Activated naive CD8-positive, alpha-beta T cell (primary cell): ENCODE data around the gene ZNF860.
"Not testable (repeated sequence)": the region's sequence is repeated elsewhere in the genome, so short reads cannot be mapped to it uniquely, and the experiment has no call there.

Source experiments
- H3K27ac Mint-ChIP-seq: one replicate; pipeline ENCODE4 v1.8.0; 2021; ENCODE audit warnings: mixed read lengths
- H3K27me3 Mint-ChIP-seq: one replicate; pipeline ENCODE4 v1.8.0; 2021; ENCODE audit warnings: mixed read lengths
- H3K36me3 Mint-ChIP-seq: one replicate; pipeline ENCODE4 v1.8.0; 2021; ENCODE audit warnings: mixed read lengths
- H3K4me1 Mint-ChIP-seq: one replicate; pipeline ENCODE4 v1.8.0; 2021; ENCODE audit warnings: low read depth, mixed read lengths
- H3K4me3 Mint-ChIP-seq: one replicate; pipeline ENCODE4 v1.8.0; 2021; ENCODE audit warnings: mild to moderate bottlenecking, mixed read lengths
- H3K9me3 Mint-ChIP-seq: one replicate; pipeline ENCODE4 v1.8.0; 2021; ENCODE audit warnings: low read depth, mixed read lengths

Gene ZNF860

GRCh38 chr3:31999907-32000439 lies 18.4 kb downstream of the ZNF860 start:
- Mint-ChIP-seq H3K27me3 (peaks cover 10% of the 10 kb centered on the region), H3K27ac (no peak overlapping the region), H3K9me3 (peaks cover under 1% of the 10 kb centered on the region), H3K4me1 (no peaks in the 10 kb centered on the region), H3K4me3 (no peak overlapping the region), H3K36me3 (no peaks in the 10 kb centered on the region)

- Mint-ChIP-seq H3K4me3 (no peak overlapping the region), H3K27me3 (peaks cover 10% of the 10 kb centered on the region), H3K9me3 (no peaks in the 10 kb centered on the region), H3K36me3 (no peaks in the 10 kb centered on the region), H3K27ac (no peak overlapping the region), H3K4me1 (no peaks in the 10 kb centered on the region)
Observed at GRCh38 chr3:32000877-32001276, 19.3 kb downstream of the ZNF860 start.

- Mint-ChIP-seq H3K36me3 (peaks cover 3% of the 10 kb centered on the region), H3K4me3 (no peak overlapping the region), H3K9me3 (no peaks in the 10 kb centered on the region), H3K27ac (no peak overlapping the region), H3K27me3 (peaks cover 15% of the 10 kb centered on the region), H3K4me1 (no peaks in the 10 kb centered on the region)
Observed at GRCh38 chr3:32002561-32003368, 21.2 kb downstream of the ZNF860 start.

GRCh38 chr3:32003380-32003779 lies 21.8 kb downstream of the ZNF860 start:
- H3K27ac Mint-ChIP-seq = no peak overlapping the region
- H3K4me1 Mint-ChIP-seq = no peaks in the 10 kb centered on the region
- peaks cover 15% of the 10 kb centered on the region for H3K27me3 Mint-ChIP-seq
- no peaks in the 10 kb centered on the region for H3K9me3 Mint-ChIP-seq
- H3K4me3 Mint-ChIP-seq = no peak overlapping the region
- peaks cover 3% of the 10 kb centered on the region for H3K36me3 Mint-ChIP-seq

- Mint-ChIP-seq H3K36me3 (peaks cover 3% of the 10 kb centered on the region), H3K27me3 (peaks cover 15% of the 10 kb centered on the region)
Observed at GRCh38 chr3:32004113-32004765, 22.7 kb downstream of the ZNF860 start.

GRCh38 chr3:32009101-32009500 lies 27.6 kb downstream of the ZNF860 start:
- peaks cover 7% of the 10 kb centered on the region for H3K27me3 Mint-ChIP-seq

More at GRCh38 chr3:32004113-32004765, 22.7 kb downstream of the ZNF860 start:
- Mint-ChIP-seq H3K4me1 (peaks cover 1% of the 10 kb centered on the region), H3K4me3 (no peak overlapping the region), H3K27ac (no peak overlapping the region), H3K9me3 (no peaks in the 10 kb centered on the region)

GRCh38 chr3:32009957-32010356 lies 28.4 kb downstream of the ZNF860 start:
- no peak overlapping the region for H3K27ac Mint-ChIP-seq
- H3K27me3 Mint-ChIP-seq = peaks cover 8% of the 10 kb centered on the region
- H3K36me3 Mint-ChIP-seq = peaks cover 3% of the 10 kb centered on the region
- no peaks in the 10 kb centered on the region for H3K9me3 Mint-ChIP-seq
- peaks cover 3% of the 10 kb centered on the region for H3K4me1 Mint-ChIP-seq
- no peak overlapping the region for H3K4me3 Mint-ChIP-seq

More at GRCh38 chr3:32009101-32009500, 27.6 kb downstream of the ZNF860 start:
- H3K36me3 Mint-ChIP-seq = peaks cover 3% of the 10 kb centered on the region
- no peaks in the 10 kb centered on the region for H3K9me3 Mint-ChIP-seq
- H3K4me1 Mint-ChIP-seq = peaks cover 3% of the 10 kb centered on the region
- H3K4me3 Mint-ChIP-seq = no peak overlapping the region
- no peak overlapping the region for H3K27ac Mint-ChIP-seq

- H3K9me3 Mint-ChIP-seq, H3K27me3 Mint-ChIP-seq, H3K4me1 Mint-ChIP-seq, H3K36me3 Mint-ChIP-seq, H3K4me3 Mint-ChIP-seq, H3K27ac Mint-ChIP-seq: not testable (repeated sequence)
Observed at GRCh38 chr3:32010699-32011098, 29.1 kb downstream of the ZNF860 start.

- not testable (repeated sequence) for H3K36me3 Mint-ChIP-seq, H3K27ac Mint-ChIP-seq, H3K4me1 Mint-ChIP-seq, H3K4me3 Mint-ChIP-seq, H3K27me3 Mint-ChIP-seq, H3K9me3 Mint-ChIP-seq
Observed at GRCh38 chr3:32015638-32016037, 34.1 kb downstream of the ZNF860 start.

- Mint-ChIP-seq H3K36me3 (no peaks in the 10 kb centered on the region), H3K4me3 (no peak overlapping the region), H3K4me1 (no peaks in the 10 kb centered on the region), H3K27me3 (peaks cover 3% of the 10 kb centered on the region), H3K9me3 (no peaks in the 10 kb centered on the region), H3K27ac (no peak overlapping the region)
Observed at GRCh38 chr3:32017286-32017685, 35.7 kb downstream of the ZNF860 start.

- no peaks in the 10 kb centered on the region for H3K9me3 Mint-ChIP-seq
- no peaks in the 10 kb centered on the region for H3K36me3 Mint-ChIP-seq
- no peaks in the 10 kb centered on the region for H3K4me1 Mint-ChIP-seq
- peaks cover 3% of the 10 kb centered on the region for H3K27me3 Mint-ChIP-seq
- no peak overlapping the region for H3K4me3 Mint-ChIP-seq
- no peak overlapping the region for H3K27ac Mint-ChIP-seq
Observed at GRCh38 chr3:32018757-32019564, 37.4 kb downstream of the ZNF860 start.

GRCh38 chr3:32021155-32021554 lies 39.6 kb downstream of the ZNF860 start:
- H3K36me3 Mint-ChIP-seq = no peaks in the 10 kb centered on the region
- H3K9me3 Mint-ChIP-seq = no peaks in the 10 kb centered on the region
- H3K4me1 Mint-ChIP-seq = no peaks in the 10 kb centered on the region
- H3K4me3 Mint-ChIP-seq = no peak overlapping the region
- no peaks in the 10 kb centered on the region for H3K27me3 Mint-ChIP-seq
- H3K27ac Mint-ChIP-seq = no peak overlapping the region

- Mint-ChIP-seq H3K4me3 (no peak overlapping the region), H3K4me1 (no peaks in the 10 kb centered on the region), H3K27ac (no peak overlapping the region), H3K36me3 (no peaks in the 10 kb centered on the region), H3K9me3 (no peaks in the 10 kb centered on the region), H3K27me3 (no peaks in the 10 kb centered on the region)
Observed at GRCh38 chr3:32021748-32022147, 40.2 kb downstream of the ZNF860 start.

- Mint-ChIP-seq H3K4me3 (no peak overlapping the region), H3K9me3 (no peaks in the 10 kb centered on the region), H3K4me1 (no peaks in the 10 kb centered on the region), H3K27ac (no peak overlapping the region), H3K36me3 (no peaks in the 10 kb centered on the region), H3K27me3 (no peaks in the 10 kb centered on the region)
Observed at GRCh38 chr3:32022947-32023346, 41.4 kb downstream of the ZNF860 start.

GRCh38 chr3:32026593-32026992 lies 45.0 kb downstream of the ZNF860 start:
- no peaks in the 10 kb centered on the region for H3K36me3 Mint-ChIP-seq
- no peak overlapping the region for H3K4me3 Mint-ChIP-seq
- no peaks in the 10 kb centered on the region for H3K9me3 Mint-ChIP-seq
- no peaks in the 10 kb centered on the region for H3K27me3 Mint-ChIP-seq
- no peak overlapping the region for H3K27ac Mint-ChIP-seq
- H3K4me1 Mint-ChIP-seq = no peaks in the 10 kb centered on the region
